Measurements from ENCODE around the gene SP9. TPM values are rescaled to one million over a fixed set of nuclear protein-coding genes. Genes with fewer than 3 reads are reported as not detected.
A peak's percentile ranks its signal among the peaks of the same experiment; 100 is the strongest.

The SP9 gene
- total RNA-seq, 5 donors from 2014 or later (not counting 1 experiment from before 2014, with no cell fraction given) = not detected

GRCh38 chr2:174322746-174323145 lies 12.0 kb upstream of the SP9 start:
- Mint-ChIP-seq H3K4me3 (no peak overlapping the region), H3K27ac (no peak overlapping the region), H3K4me1 (peaks cover 21 to 22% (median 21%) of the 10 kb centered on the region in 3 donors), H3K9me3 (no peaks in the 10 kb centered on the region), H3K27me3 (peaks cover 56 to 79% of the 10 kb centered on the region in 2 donors), H3K36me3 (no peaks in the 10 kb centered on the region)
- ATAC-seq (replicated peaks in 1 of 4) = no peak
- H3K27me3 ChIP-seq (replicated peaks in 1 of 2; ENCODE audit: control insufficient read depth in 2 of 2, extremely low read depth in 1 of 2, insufficient read depth in 2 of 2, low read length in 1 of 2) = peaks cover 8 to 47% of the 10 kb centered on the region in 2 experiments
- no peak overlapping the region for H3K27ac ChIP-seq (ENCODE audit: low read length)
- no peak for DNase-seq
- H3K36me3 ChIP-seq (ENCODE audit: control insufficient read depth in 2 of 2, extremely low read depth in 1 of 2, insufficient read depth in 1 of 2, low read length in 1 of 2) = no peaks in the 10 kb centered on the region
- POLR2A ChIA-PET = no interaction called here
- H3K4me1 ChIP-seq (ENCODE audit: control insufficient read depth in 1 of 2, extremely low read depth in 1 of 2, insufficient read depth in 2 of 2, low read length in 2 of 2) = peaks cover 6 to 20% of the 10 kb centered on the region in 2 experiments
- H3K9me3 ChIP-seq = no peaks in the 10 kb centered on the region
- WGBS (ENCODE audit: insufficient coverage) = 80% methylated on average over 1 of the region's 1 CpG
- CTCF ChIA-PET = interaction anchor here (0.7 kb wide), 2 partner anchors 120 to 967 kb away, joined by 4 to 7 read pairs; no protein-coding TSS in a partner anchor
- no peak overlapping the region for H3K4me3 ChIP-seq (ENCODE audit: control insufficient read depth in 1 of 2, extremely low read depth in 1 of 2, low read length in 1 of 2)

DNA sequence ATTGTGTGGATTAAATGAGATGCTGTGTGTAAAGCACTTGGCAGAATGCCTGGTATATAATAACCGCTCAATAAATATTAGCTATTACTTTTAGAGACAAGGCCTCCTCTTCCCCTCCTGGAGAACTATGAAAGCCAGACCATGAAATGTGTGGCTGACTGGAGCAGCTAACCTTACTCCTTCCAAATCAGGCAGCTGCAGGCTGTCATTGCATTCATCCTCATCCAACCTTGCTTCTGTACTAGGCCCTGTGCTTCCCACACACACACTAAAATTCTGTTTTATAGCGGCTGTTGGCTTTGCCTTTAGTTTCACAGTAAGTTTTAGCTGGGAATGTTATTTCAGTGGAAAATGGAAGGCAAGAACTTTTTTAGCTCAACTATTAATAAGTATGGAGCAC lies 10.2 kb upstream of the SP9 start:
- H3K36me3 ChIP-seq (ENCODE audit: control insufficient read depth in 2 of 2, extremely low read depth in 1 of 2, insufficient read depth in 1 of 2, low read length in 1 of 2) = no peaks in the 10 kb centered on the region

DNA sequence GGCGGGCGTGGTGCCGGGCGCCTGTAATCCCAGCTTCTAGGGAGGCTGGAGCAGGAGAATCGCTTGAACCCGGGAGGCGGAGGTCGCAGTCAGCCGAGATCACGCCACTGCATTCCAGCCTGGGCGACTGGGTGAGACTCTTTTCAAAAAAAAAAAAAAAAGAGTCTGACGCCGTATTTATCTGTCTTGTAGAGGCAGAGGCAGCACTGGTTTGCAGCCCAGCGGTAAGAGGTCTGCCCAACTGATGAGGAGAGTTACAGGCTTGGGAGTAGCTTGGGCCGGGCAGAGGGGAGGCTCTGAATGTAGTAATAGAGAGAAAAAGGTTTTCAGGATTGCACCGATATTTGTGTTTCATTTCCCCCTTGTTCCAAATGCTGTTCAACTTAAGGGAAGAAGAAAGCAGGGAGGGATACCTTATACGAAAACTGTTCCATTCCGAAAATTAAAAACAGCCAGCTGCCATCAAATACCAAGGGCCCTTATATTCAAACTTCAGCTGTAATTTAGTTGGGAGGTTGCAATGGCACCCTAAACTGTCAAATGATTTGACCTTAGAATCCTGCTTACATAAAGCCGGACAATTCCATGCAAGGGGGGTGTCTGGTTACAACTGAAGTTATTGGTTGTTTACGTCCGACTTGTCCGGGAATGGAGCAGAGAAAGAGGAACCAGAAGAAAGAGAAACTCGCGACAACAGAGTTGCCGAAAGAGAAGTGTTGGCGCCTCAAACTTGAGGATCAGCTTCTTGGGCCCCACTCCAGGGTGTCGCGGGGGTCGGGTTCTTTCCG lies 9.2 kb upstream of the SP9 start:
- no peaks in the 10 kb centered on the region for H3K9me3 Mint-ChIP-seq
- Histone ChIP-seq H3K36me3 (ENCODE audit: control insufficient read depth in 2 of 2, extremely low read depth in 1 of 2, insufficient read depth in 1 of 2, low read length in 1 of 2) (no peaks in the 10 kb centered on the region), H3K9me3 (no peaks in the 10 kb centered on the region), H3K27me3 (replicated peaks in 1 of 2; ENCODE audit: control insufficient read depth in 2 of 2, extremely low read depth in 1 of 2, insufficient read depth in 2 of 2, low read length in 1 of 2) (peaks cover 25 to 55% of the 10 kb centered on the region in 2 experiments), H3K27ac (ENCODE audit: low read length) (no peak overlapping the region), H3K4me1 (ENCODE audit: control insufficient read depth in 1 of 2, extremely low read depth in 1 of 2, insufficient read depth in 2 of 2, low read length in 2 of 2) (peaks cover 6 to 32% of the 10 kb centered on the region in 2 experiments), H3K4me3 (ENCODE audit: control insufficient read depth in 1 of 2, extremely low read depth in 1 of 2, low read length in 1 of 2) (peak overlapping the region in 1 of 2 donors; percentile 83)
- 46% methylated on average over 19 of the region's 30 CpGs for WGBS (ENCODE audit: insufficient coverage)
- no peak overlapping the region for H3K27ac Mint-ChIP-seq
- H3K4me1 Mint-ChIP-seq = peaks cover 30 to 34% (median 33%) of the 10 kb centered on the region in 3 donors
- CTCF ChIA-PET = interaction anchor here (0.5 to 2.2 kb wide), 6 partner anchors 15 to 1784 kb away, joined by 3 to 12 read pairs (median 4); no protein-coding TSS in a partner anchor
- POLR2A ChIA-PET = interaction anchor here in 1 of 2 donors (0.6 kb wide), 2 partner anchors 70 to 170 kb away, joined by 3 to 5 read pairs; no protein-coding TSS in a partner anchor
- H3K27me3 Mint-ChIP-seq = peaks cover 68 to 88% of the 10 kb centered on the region in 2 donors
- DNase-seq = no peak
- peak overlapping the region; percentile 55 to 84 (median 67) for H3K4me3 Mint-ChIP-seq
- H3K36me3 Mint-ChIP-seq = no peaks in the 10 kb centered on the region
- no peak for ATAC-seq (replicated peaks in 1 of 4)

More for the DNA sequence above, 10.2 kb upstream of the SP9 start:
- no CpG with 5 or more reads among the region's 2 CpGs for WGBS (ENCODE audit: insufficient coverage)
- POLR2A ChIA-PET = interaction anchor here (0.5 to 0.7 kb wide), 2 partner anchors 176 to 1760 kb away, joined by 3 to 7 read pairs; no protein-coding TSS in a partner anchor
- H3K36me3 Mint-ChIP-seq = no peaks in the 10 kb centered on the region
- Histone ChIP-seq H3K27me3 (replicated peaks in 1 of 2; ENCODE audit: control insufficient read depth in 2 of 2, extremely low read depth in 1 of 2, insufficient read depth in 2 of 2, low read length in 1 of 2) (peaks cover 16 to 57% of the 10 kb centered on the region in 2 experiments), H3K4me3 (ENCODE audit: control insufficient read depth in 1 of 2, extremely low read depth in 1 of 2, low read length in 1 of 2) (no peak overlapping the region), H3K27ac (ENCODE audit: low read length) (no peak overlapping the region), H3K9me3 (no peaks in the 10 kb centered on the region), H3K4me1 (ENCODE audit: control insufficient read depth in 1 of 2, extremely low read depth in 1 of 2, insufficient read depth in 2 of 2, low read length in 2 of 2) (peaks cover 6 to 32% of the 10 kb centered on the region in 2 experiments)
- H3K4me1 Mint-ChIP-seq = peaks cover 30 to 34% (median 33%) of the 10 kb centered on the region in 3 donors
- H3K4me3 Mint-ChIP-seq = no peak overlapping the region
- peaks cover 59 to 83% of the 10 kb centered on the region in 2 donors for H3K27me3 Mint-ChIP-seq
- H3K9me3 Mint-ChIP-seq = no peaks in the 10 kb centered on the region
- ATAC-seq (replicated peaks in 1 of 4) = no peak
- H3K27ac Mint-ChIP-seq = no peak overlapping the region
- CTCF ChIA-PET = interaction anchor here (0.6 to 1.5 kb wide), 3 partner anchors 16 to 923 kb away, joined by 3 to 4 read pairs (median 3); no protein-coding TSS in a partner anchor
- DNase-seq = no peak

DNA sequence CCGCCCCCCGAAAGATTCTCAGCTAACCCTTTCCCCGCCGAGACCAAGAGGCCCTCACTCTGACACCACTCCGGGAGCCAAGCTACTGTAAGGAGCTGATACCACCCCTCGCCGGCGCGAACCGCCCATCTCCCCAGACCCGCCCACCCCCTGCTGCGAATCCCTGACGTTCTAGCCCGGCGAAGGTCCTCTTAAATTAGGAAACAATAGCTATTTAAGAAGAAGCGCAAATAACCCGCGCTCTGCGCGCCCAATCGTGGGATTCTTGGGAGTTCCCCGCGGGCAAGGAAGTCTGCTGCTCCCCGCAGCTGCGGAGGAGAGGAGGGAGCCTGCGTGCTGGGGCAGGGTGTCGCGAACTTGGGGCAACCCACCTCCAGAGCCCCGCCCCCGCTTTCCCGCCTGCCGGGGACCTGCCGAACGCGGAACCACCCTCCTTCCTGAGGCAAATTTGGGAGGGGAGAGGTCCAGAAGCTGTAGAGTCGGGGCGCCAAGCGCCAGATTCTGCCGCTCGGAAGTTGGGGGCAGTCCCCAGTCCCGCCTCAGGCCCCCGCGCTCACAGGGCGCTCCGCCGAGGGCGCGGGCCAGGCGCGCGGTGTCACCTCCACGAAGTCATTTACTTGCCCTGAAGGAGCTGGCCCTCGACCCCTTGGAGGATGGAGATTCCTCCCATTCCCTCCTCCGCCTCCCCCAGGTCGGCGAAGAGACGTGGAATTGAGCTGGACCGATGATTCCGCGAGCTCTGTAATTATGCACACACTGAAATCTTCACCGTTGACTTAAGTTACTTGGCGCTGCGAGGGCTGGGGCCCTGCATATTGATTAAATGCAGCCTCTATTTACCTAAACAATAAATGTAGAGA lies 8.4 kb upstream of the SP9 start:
- ATAC-seq (replicated peaks in 1 of 4) = peak; percentile 39 to 72 (median 50)
- DNase-seq = peak in 5 of 35 experiments; percentile 9 to 52 (median 21)
- Histone ChIP-seq H3K36me3 (ENCODE audit: control insufficient read depth in 2 of 2, extremely low read depth in 1 of 2, insufficient read depth in 1 of 2, low read length in 1 of 2) (no peaks in the 10 kb centered on the region), H3K27me3 (replicated peaks in 1 of 2; ENCODE audit: control insufficient read depth in 2 of 2, extremely low read depth in 1 of 2, insufficient read depth in 2 of 2, low read length in 1 of 2) (peaks cover 33 to 63% of the 10 kb centered on the region in 2 experiments), H3K4me1 (ENCODE audit: control insufficient read depth in 1 of 2, extremely low read depth in 1 of 2, insufficient read depth in 2 of 2, low read length in 2 of 2) (peaks cover 6 to 32% of the 10 kb centered on the region in 2 experiments), H3K4me3 (ENCODE audit: control insufficient read depth in 1 of 2, extremely low read depth in 1 of 2, low read length in 1 of 2) (peak overlapping the region; percentile 32 to 83), H3K27ac (ENCODE audit: low read length) (no peak overlapping the region), H3K9me3 (no peaks in the 10 kb centered on the region)
- Mint-ChIP-seq H3K4me1 (peaks cover 30 to 34% (median 33%) of the 10 kb centered on the region in 3 donors), H3K27me3 (peaks cover 70 to 90% of the 10 kb centered on the region in 2 donors), H3K4me3 (peak overlapping the region; percentile 65 to 84 (median 73)), H3K9me3 (no peaks in the 10 kb centered on the region), H3K27ac (peak overlapping the region in 1 of 2 donors; percentile 67), H3K36me3 (no peaks in the 10 kb centered on the region)
- 4% methylated on average over 31 of the region's 63 CpGs for WGBS (ENCODE audit: insufficient coverage)
- POLR2A ChIA-PET = interaction anchor here (0.6 kb wide), 3 partner anchors 70 to 197 kb away, joined by 3 to 5 read pairs (median 3); no protein-coding TSS in a partner anchor
- CTCF ChIA-PET = interaction anchor here (0.7 to 2.2 kb wide), 5 partner anchors 14 to 924 kb away, joined by 3 to 12 read pairs (median 4); no protein-coding TSS in a partner anchor

GRCh38 chr2:174327021-174327840 lies 7.5 kb upstream of the SP9 start:
- no peaks in the 10 kb centered on the region for H3K9me3 ChIP-seq
- peak overlapping the region in 1 of 2 donors; percentile 67 for H3K27ac Mint-ChIP-seq
- H3K4me3 Mint-ChIP-seq = peak overlapping the region; percentile 65 to 84 (median 73)
- peak overlapping the region; percentile 32 to 83 for H3K4me3 ChIP-seq (ENCODE audit: control insufficient read depth in 1 of 2, extremely low read depth in 1 of 2, low read length in 1 of 2)
- H3K27me3 ChIP-seq (replicated peaks in 1 of 2; ENCODE audit: control insufficient read depth in 2 of 2, extremely low read depth in 1 of 2, insufficient read depth in 2 of 2, low read length in 1 of 2) = peaks cover 39 to 66% of the 10 kb centered on the region in 2 experiments
- H3K36me3 Mint-ChIP-seq = no peaks in the 10 kb centered on the region
- H3K36me3 ChIP-seq (ENCODE audit: control insufficient read depth in 2 of 2, extremely low read depth in 1 of 2, insufficient read depth in 1 of 2, low read length in 1 of 2) = no peaks in the 10 kb centered on the region
- ATAC-seq (replicated peaks in 1 of 4) = peak; percentile 45 to 58 (median 55)
- peaks cover 30 to 35% (median 34%) of the 10 kb centered on the region in 3 donors for H3K4me1 Mint-ChIP-seq
- WGBS (ENCODE audit: insufficient coverage) = 2% methylated on average over 26 of the region's 41 CpGs
- no peaks in the 10 kb centered on the region for H3K9me3 Mint-ChIP-seq
- POLR2A ChIA-PET = interaction anchor here in 1 of 2 donors (0.6 kb wide), 1 partner anchor 196 kb away, joined by 3 read pairs; no protein-coding TSS in a partner anchor
- CTCF ChIA-PET = interaction anchor here (1.1 to 2.2 kb wide), 4 partner anchors 14 to 924 kb away, joined by 3 to 12 read pairs (median 5); no protein-coding TSS in a partner anchor
- peaks cover 6 to 34% of the 10 kb centered on the region in 2 experiments for H3K4me1 ChIP-seq (ENCODE audit: control insufficient read depth in 1 of 2, extremely low read depth in 1 of 2, insufficient read depth in 2 of 2, low read length in 2 of 2)
- DNase-seq = peak in 5 of 35 experiments; percentile 13 to 43 (median 23)
- H3K27me3 Mint-ChIP-seq = peaks cover 75 to 90% of the 10 kb centered on the region in 2 donors
- H3K27ac ChIP-seq (ENCODE audit: low read length) = no peak overlapping the region

Measured in T-cell (primary cell).